Measurements from ENCODE around the gene C2CD3.

The C2CD3 gene

DNA sequence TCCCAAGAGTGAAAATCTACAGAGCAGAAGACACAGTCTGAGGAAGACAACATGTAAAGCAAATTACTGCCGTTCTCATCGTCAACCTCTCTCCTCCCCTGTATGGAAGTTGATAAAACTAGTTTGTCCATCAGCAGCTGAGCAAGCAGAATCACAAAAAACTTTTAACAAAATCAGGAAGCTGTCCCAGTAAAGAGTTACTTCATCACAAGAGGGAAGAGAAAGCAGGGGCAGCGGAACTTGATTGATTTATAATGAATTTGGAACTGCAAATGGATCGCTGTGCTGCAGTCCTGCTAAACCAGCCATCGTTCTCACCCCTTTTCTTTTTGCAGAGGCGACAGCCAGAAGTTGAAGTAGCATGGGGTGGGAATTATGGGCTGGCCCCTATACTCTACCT is 148.3 kb downstream of the C2CD3 start:
- Histone ChIP-seq H3K4me3 (ENCODE audit: low read depth, low read length) (no peak overlapping the region), H3K36me3 (peaks cover 16% of the 10 kb centered on the region), H3K27ac (no peak overlapping the region), H3K9me3 (ENCODE audit: severe bottlenecking) (no peaks in the 10 kb centered on the region), H3K27me3 (ENCODE audit: insufficient read depth, low read depth, severe bottlenecking) (no peaks in the 10 kb centered on the region)
- no peak for DNase-seq
- TF ChIP-seq, protein P1, sequence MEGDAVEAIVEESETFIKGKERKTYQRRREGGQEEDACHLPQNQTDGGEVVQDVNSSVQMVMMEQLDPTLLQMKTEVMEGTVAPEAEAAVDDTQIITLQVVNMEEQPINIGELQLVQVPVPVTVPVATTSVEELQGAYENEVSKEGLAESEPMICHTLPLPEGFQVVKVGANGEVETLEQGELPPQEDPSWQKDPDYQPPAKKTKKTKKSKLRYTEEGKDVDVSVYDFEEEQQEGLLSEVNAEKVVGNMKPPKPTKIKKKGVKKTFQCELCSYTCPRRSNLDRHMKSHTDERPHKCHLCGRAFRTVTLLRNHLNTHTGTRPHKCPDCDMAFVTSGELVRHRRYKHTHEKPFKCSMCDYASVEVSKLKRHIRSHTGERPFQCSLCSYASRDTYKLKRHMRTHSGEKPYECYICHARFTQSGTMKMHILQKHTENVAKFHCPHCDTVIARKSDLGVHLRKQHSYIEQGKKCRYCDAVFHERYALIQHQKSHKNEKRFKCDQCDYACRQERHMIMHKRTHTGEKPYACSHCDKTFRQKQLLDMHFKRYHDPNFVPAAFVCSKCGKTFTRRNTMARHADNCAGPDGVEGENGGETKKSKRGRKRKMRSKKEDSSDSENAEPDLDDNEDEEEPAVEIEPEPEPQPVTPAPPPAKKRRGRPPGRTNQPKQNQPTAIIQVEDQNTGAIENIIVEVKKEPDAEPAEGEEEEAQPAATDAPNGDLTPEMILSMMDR (IDR thresholded peaks at IDR 0.05; ENCODE audit: low read depth, low read length): no peak

DNA sequence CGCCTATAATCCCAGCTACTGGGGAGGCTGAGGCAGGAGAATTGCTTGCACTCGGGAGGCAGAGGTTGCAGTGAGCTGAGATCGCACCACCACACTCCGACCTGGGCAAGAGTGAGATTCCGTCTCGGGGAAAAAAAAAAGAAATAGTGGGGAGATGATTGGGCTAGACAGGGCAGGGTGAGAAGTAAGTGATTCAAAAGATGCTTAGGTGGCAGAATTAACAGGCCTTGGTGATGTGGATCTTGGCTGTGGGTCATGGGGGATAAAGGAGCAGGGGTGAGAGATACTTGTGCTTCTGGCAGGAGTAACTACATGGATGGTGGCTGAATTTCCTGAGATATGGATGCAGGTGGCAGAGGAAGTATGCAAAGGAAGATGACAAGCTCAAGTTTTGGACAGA is 148.8 kb downstream of the C2CD3 start:
- no peak for DNase-seq
- no peaks in the 10 kb centered on the region for H3K9me3 ChIP-seq (ENCODE audit: severe bottlenecking)
- no peak overlapping the region for H3K27ac ChIP-seq
- peaks cover 21% of the 10 kb centered on the region for H3K36me3 ChIP-seq
- H3K4me3 ChIP-seq (ENCODE audit: low read depth, low read length): no peak overlapping the region
- TF ChIP-seq, protein P1 (IDR thresholded peaks at IDR 0.05; ENCODE audit: low read depth, low read length): no peak
- H3K27me3 ChIP-seq (ENCODE audit: insufficient read depth, low read depth, severe bottlenecking): no peaks in the 10 kb centered on the region

DNA sequence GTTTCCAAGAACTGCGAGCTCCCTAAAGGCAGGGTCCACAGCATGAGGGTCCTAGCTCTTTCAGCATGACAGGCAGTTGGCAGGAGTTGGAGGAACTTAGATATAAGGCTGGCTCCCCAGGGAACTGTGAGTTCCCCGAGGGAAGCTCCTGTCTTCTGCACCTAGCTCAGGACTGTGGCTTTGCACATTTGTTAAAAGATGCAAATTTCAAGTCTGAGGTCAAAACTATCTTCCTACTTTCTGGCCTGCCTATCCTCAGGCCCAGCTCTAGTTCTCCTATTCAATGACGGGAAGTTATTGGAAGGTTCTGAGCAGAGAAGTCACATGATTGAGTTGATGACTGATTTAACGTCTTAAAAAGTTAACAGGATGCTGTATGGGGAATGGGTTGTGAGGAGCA is 150.3 kb downstream of the C2CD3 start:
- DNase-seq: no peak
- TF ChIP-seq, protein P1 (IDR thresholded peaks at IDR 0.05; ENCODE audit: low read depth, low read length): no peak
- H3K27ac ChIP-seq: no peak overlapping the region
- H3K9me3 ChIP-seq (ENCODE audit: severe bottlenecking): no peaks in the 10 kb centered on the region
- peaks cover 31% of the 10 kb centered on the region for H3K36me3 ChIP-seq
- no peak overlapping the region for H3K4me3 ChIP-seq (ENCODE audit: low read depth, low read length)
- no peaks in the 10 kb centered on the region for H3K27me3 ChIP-seq (ENCODE audit: insufficient read depth, low read depth, severe bottlenecking)

DNA sequence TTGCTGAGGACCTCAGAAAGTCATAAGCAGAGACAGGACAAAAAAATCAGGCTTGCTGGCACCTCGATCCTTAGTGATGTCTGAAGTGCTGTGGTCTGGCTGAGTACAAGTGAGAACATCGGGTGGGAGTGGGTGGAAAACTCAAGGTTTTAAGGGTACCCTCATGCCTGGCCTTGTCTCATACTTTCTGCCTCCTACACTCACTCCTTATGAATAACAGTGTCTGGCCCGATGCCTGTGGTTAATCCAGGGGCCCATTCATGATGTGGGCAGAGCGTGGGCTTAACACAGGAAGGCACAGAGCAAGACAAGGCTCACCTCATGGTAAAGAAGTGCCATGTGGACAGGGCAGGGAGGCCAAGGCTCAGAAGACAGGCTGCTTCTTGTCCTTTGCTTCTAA is 150.9 kb downstream of the C2CD3 start:
- Histone ChIP-seq H3K27me3 (ENCODE audit: insufficient read depth, low read depth, severe bottlenecking) (no peaks in the 10 kb centered on the region), H3K9me3 (ENCODE audit: severe bottlenecking) (no peaks in the 10 kb centered on the region), H3K4me3 (ENCODE audit: low read depth, low read length) (no peak overlapping the region), H3K27ac (no peak overlapping the region), H3K36me3 (peaks cover 32% of the 10 kb centered on the region)
- TF ChIP-seq, protein P1 (IDR thresholded peaks at IDR 0.05; ENCODE audit: low read depth, low read length): no peak
- no peak for DNase-seq

DNA sequence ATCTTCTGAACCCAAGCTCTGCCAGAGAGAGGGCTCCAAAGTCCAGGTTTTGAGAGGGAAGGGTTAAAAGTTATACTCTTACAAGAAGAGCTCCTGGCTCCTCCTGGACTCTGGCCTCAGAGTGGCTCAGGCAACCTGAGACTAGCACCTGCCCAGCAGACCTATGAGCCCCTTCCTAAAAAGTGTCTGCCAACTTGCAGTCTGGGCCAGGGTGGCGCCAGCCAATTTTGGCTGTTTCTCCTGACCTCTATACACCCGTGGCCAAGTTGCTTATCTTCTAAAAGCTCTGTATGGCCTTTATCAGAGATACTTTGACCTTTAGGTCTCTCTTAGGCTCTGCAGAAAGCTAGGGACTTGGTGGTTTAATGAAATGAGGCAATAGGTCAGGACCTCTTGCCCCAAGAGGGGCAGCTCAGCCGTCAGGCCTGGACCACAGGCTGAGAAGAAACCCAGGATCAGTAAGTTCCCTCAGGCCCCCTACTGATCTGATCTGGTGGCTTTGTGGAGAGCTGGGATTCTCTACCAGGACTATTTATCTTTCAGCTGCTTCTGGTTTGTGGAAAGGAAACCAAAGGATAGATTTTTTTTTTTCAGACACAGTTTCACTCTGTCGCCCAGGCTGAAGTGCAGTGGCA is 151.6 kb downstream of the C2CD3 start:
- no peak for DNase-seq
- Histone ChIP-seq H3K27ac (no peak overlapping the region), H3K36me3 (peaks cover 35% of the 10 kb centered on the region), H3K9me3 (ENCODE audit: severe bottlenecking) (no peaks in the 10 kb centered on the region), H3K27me3 (ENCODE audit: insufficient read depth, low read depth, severe bottlenecking) (no peaks in the 10 kb centered on the region), H3K4me3 (ENCODE audit: low read depth, low read length) (no peak overlapping the region)
- TF ChIP-seq, protein P1 (IDR thresholded peaks at IDR 0.05; ENCODE audit: low read depth, low read length): no peak
